GM19351 (cell line): ENCODE measurements around the gene PCDH9.

Source experiments
- ATAC-seq: cut with Tn5 transposase; IDR thresholded peaks from one replicate; pipeline ENCODE4 v1.9.1; 2021; ENCODE audit warnings: mild to moderate bottlenecking, moderate library complexity; ENCODE audit not compliant: unreplicated experiment

Gene PCDH9

GRCh38 chr13:66430269-66430668 is 799.9 kb downstream of the PCDH9 start:
- ATAC-seq: no peak

- ATAC-seq: no peak
Measured at GRCh38 chr13:66429156-66429555, 801.0 kb downstream of the PCDH9 start.

GRCh38 chr13:66427458-66427861 is 802.7 kb downstream of the PCDH9 start:
- no peak for ATAC-seq

- ATAC-seq: no peak
Measured at GRCh38 chr13:66425741-66426140, 804.4 kb downstream of the PCDH9 start.

GRCh38 chr13:66424422-66424821 is 805.7 kb downstream of the PCDH9 start:
- ATAC-seq: no peak

GRCh38 chr13:66415444-66415843 is 814.7 kb downstream of the PCDH9 start:
- ATAC-seq: no peak

GRCh38 chr13:66414066-66414800 is 815.9 kb downstream of the PCDH9 start:
- no peak for ATAC-seq

- ATAC-seq: no peak
Measured at GRCh38 chr13:66410314-66410713, 819.8 kb downstream of the PCDH9 start.

GRCh38 chr13:66409542-66409941 is 820.6 kb downstream of the PCDH9 start:
- no peak for ATAC-seq

- no peak for ATAC-seq
Measured at GRCh38 chr13:66407128-66407527, 823.0 kb downstream of the PCDH9 start.

GRCh38 chr13:66405908-66406802 is 824.0 kb downstream of the PCDH9 start:
- ATAC-seq: no peak

- ATAC-seq: no peak
Measured at GRCh38 chr13:66402546-66402945, 827.6 kb downstream of the PCDH9 start.

- ATAC-seq: no peak
Measured at GRCh38 chr13:66402066-66402465, 828.1 kb downstream of the PCDH9 start.

GRCh38 chr13:66400292-66400691 is 829.8 kb downstream of the PCDH9 start:
- ATAC-seq: no peak

GRCh38 chr13:66399873-66400272 is 830.3 kb downstream of the PCDH9 start:
- ATAC-seq: no peak

- no peak for ATAC-seq
Measured at GRCh38 chr13:66397133-66397532, 833.0 kb downstream of the PCDH9 start.

- no peak for ATAC-seq
Measured at GRCh38 chr13:66391322-66391721, 838.8 kb downstream of the PCDH9 start.

- no peak for ATAC-seq
Measured at GRCh38 chr13:66378894-66379293, 851.2 kb downstream of the PCDH9 start.

GRCh38 chr13:66377569-66377968 is 852.6 kb downstream of the PCDH9 start:
- no peak for ATAC-seq

GRCh38 chr13:66375756-66376155 is 854.4 kb downstream of the PCDH9 start:
- no peak for ATAC-seq

- no peak for ATAC-seq
Measured at GRCh38 chr13:66369666-66370065, 860.5 kb downstream of the PCDH9 start.

- ATAC-seq: no peak
Measured at GRCh38 chr13:66367356-66367755, 862.8 kb downstream of the PCDH9 start.
